Spleen (tissue), 7 donors: ENCODE data around the gene TMEM178B.

ENCODE experiments used
- CTCF ChIP-seq, 11 experiments: fragments of 200-600 bp in 7 of 11; fragments of 450-650 bp in 4 of 11; sonication (generic) in 4 of 11; IDR thresholded peaks in 8 of 11; conservative IDR thresholded peaks in 3 of 11; 1 replicate in 7 of 11; 2 replicates in 4 of 11; pipeline versions ENCODE4 v1.4.0 to v1.8.0; 2016 to 2021; ENCODE audit warnings: antibody characterized with exemption in 11 of 11, inconsistent platforms in 4 of 11, mild to moderate bottlenecking in 1 of 11
- POLR2A ChIP-seq, 3 donors: fragments of 450-650 bp; IDR thresholded peaks; one replicate each; pipeline ENCODE4 v1.5.1; 2017; ENCODE audit warnings: antibody characterized with exemption in 3 of 3, mild to moderate bottlenecking in 1 of 3
- POLR2AphosphoS5 ChIP-seq, 3 donors: sonication (generic); formaldehyde crosslinking; IDR thresholded peaks; one replicate each; pipeline ENCODE4 v1.5.1; 2017; ENCODE audit warnings: antibody characterized with exemption in 3 of 3
- donor health status: DM: no; HTN: no; CAD: no; lungs with moderate emphysema.
- donor health status: DM: no; HTN: no; CAD: no.
- donor health status: DM: no; HTN: no; CAD: no.

- no peak for TF ChIP-seq POLR2AphosphoS5 (IDR thresholded peaks at IDR 0.05)
- TF ChIP-seq POLR2A (IDR thresholded peaks at IDR 0.05), result no peak
- TF ChIP-seq CTCF (IDR thresholded peaks at IDR 0.05 in 8 of 11, conservative IDR thresholded peaks at IDR 0.05 in 3 of 11), result no peak
Observed at GRCh38 chr7:141103847-141104429, 30.1 kb downstream of the TMEM178B start.
